Adrenal gland (tissue), 12 donors: ENCODE measurements around the gene ARHGAP26. TPM values are rescaled to one million over a fixed set of nuclear protein-coding genes. Genes with fewer than 3 reads are reported as not detected.

Experiments used
- DNase-seq, 7 donors: peaks; one replicate each; pipeline ENCODE4 v3.0.0-alpha.2; 2019 to 2020
- H3K27ac ChIP-seq, 5 donors: fragments of 200-600 bp; sonication (generic) in 4 of 5; 1 replicate in 3 of 5; 2 replicates in 2 of 5; pipeline versions ENCODE4 v1.5.1 to v1.8.0; 2016 to 2020; ENCODE audit warnings: mild to moderate bottlenecking in 1 of 5
- H3K27me3 ChIP-seq: fragments of 200-600 bp; 2 replicates; pipeline ENCODE4 v1.8.0; 2021
- H3K36me3 ChIP-seq, 2 donors: fragments of 200-600 bp; replicated peaks in 1 of 2; 1 replicate in 1 of 2; 2 replicates in 1 of 2; pipeline versions ENCODE4 v1.5.1 to v1.8.0; 2018 to 2022
- H3K4me1 ChIP-seq, 2 donors: fragments of 200-600 bp; replicated peaks in 1 of 2; 1 replicate in 1 of 2; 2 replicates in 1 of 2; pipeline versions ENCODE4 v1.5.1 to v1.8.0; 2018 to 2021
- H3K4me3 ChIP-seq, 4 donors: fragments of 200-600 bp; sonication (generic) in 3 of 4; one replicate each; pipeline ENCODE4 v1.5.1; 2016 to 2018
- H3K9me3 ChIP-seq, 3 donors: fragments of 200-600 bp; sonication (generic) in 1 of 3; replicated peaks in 1 of 3; 1 replicate in 2 of 3; 2 replicates in 1 of 3; pipeline versions ENCODE4 v1.5.1 to v1.8.0; 2016 to 2021
- POLR2A ChIP-seq, 2 donors: fragments of 450-650 bp; IDR thresholded peaks; one replicate each; pipeline ENCODE4 v1.6.1; 2017; ENCODE audit warnings: antibody characterized with exemption in 2 of 2, mild to moderate bottlenecking in 2 of 2, moderate library complexity in 1 of 2
- WGBS, 4 donors: extraction: QIAGEN DNeasy Blood & Tissue Kit in 2 of 4; methylation state at CpG; one replicate each; pipeline versions ENCODE4 v1.1.5 to v1.1.7; 2013 to 2017; 5-methylcytosine and 5-hydroxymethylcytosine counted together
- intact Hi-C, 2 donors: fragments of 100-400 bp; cut with DNase I; formaldehyde crosslinking; loops; one replicate each; pipeline versions ENCODE4 v1.14.1 to v1.15.0; 2022 to 2023
- polyA plus RNA-seq, 3 donors: library from polyadenylated mRNA; stranded (reverse); fragments of 200-250 nt in 2 of 3; fragments of 350-450 nt in 1 of 3; fragmentation: Illumina TruSeq in 1 of 3; extraction: RNeasy Lipid Tissue Mini Kit (QIAGEN cat#74804) in 1 of 3; gene quantifications; one replicate each; pipeline ENCODE4 v1.2.3, GENCODE V29; 2013 to 2014
- total RNA-seq, 9 donors: library from RNA; depleted of rRNA in 4 of 9; stranded (reverse); fragments of >200 nt in 4 of 9; fragments of 120-200 nt in 1 of 9; fragmentation: NEBNext Ultra II Directional in 1 of 9; extraction: Animal tissue kit (Norgen Biotek cat#: 25700) in 1 of 9; gene quantifications; one replicate each; pipeline versions ENCODE4 v1.1.0 to v1.2.4, GENCODE V29; 2013 to 2023
- TF ChIP-seq, protein P1 (sequence below), 6 experiments: fragments of 450-650 bp in 4 of 6; fragments of 200-600 bp in 2 of 6; sonication (generic) in 1 of 6; IDR thresholded peaks; 1 replicate in 5 of 6; 2 replicates in 1 of 6; pipeline versions ENCODE4 v1.5.1 to v1.8.0; 2016 to 2021; ENCODE audit warnings: antibody characterized with exemption in 6 of 6, mild to moderate bottlenecking in 2 of 6, moderate library complexity in 1 of 6
- donor health status: healthy with polysubstance abuse.
- donor health status: Bipolar disorder and iron deficiency.
- donor health status: DM: yes; HTN: yes; CAD: no.
- donor health status: DM: no; HTN: no; CAD: no.
- donor health status: DM: no; HTN: no; CAD: no.
- donor health status: DM: yes; HTN: yes; CAD: no.

ARHGAP26 gene
- total and polyA plus RNA-seq, 12 donors: 3.0 to 21.7 (median 10.8) TPM

DNA sequence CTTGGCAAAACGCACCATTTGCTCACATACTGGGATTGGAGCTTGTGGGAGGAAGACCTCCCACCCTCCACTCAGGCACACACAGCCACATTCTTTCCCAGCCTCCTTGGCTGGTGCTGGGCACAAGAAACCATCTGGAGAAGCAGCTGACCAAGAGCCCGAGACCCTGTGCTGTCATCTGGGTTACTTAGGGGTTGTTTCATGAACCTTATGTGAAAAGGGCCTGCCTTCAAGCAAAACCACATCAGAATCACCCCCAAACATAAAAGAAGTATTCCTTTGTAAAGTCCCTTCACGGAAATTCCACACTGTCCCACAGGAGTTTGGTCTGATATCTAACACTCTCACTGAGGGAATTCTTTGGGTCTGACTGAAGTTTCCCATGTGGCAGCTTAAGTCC is 461.2 kb downstream of the ARHGAP26 start:
- Histone ChIP-seq H3K9me3 (no peaks in the 10 kb centered on the region), H3K27ac (no peak overlapping the region), H3K36me3 (no peaks in the 10 kb centered on the region), H3K27me3 (no peaks in the 10 kb centered on the region), H3K4me3 (no peak overlapping the region), H3K4me1 (peaks cover 6 to 13% of the 10 kb centered on the region in 2 donors)
- no peak for DNase-seq
- intact Hi-C loops: no loop called here
- WGBS, 4 donors: 60 to 91% (median 79%) methylated on average over 3 of the region's 3 CpGs
- TF ChIP-seq, protein P1, sequence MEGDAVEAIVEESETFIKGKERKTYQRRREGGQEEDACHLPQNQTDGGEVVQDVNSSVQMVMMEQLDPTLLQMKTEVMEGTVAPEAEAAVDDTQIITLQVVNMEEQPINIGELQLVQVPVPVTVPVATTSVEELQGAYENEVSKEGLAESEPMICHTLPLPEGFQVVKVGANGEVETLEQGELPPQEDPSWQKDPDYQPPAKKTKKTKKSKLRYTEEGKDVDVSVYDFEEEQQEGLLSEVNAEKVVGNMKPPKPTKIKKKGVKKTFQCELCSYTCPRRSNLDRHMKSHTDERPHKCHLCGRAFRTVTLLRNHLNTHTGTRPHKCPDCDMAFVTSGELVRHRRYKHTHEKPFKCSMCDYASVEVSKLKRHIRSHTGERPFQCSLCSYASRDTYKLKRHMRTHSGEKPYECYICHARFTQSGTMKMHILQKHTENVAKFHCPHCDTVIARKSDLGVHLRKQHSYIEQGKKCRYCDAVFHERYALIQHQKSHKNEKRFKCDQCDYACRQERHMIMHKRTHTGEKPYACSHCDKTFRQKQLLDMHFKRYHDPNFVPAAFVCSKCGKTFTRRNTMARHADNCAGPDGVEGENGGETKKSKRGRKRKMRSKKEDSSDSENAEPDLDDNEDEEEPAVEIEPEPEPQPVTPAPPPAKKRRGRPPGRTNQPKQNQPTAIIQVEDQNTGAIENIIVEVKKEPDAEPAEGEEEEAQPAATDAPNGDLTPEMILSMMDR (IDR thresholded peaks at IDR 0.05): no peak
- TF ChIP-seq POLR2A (IDR thresholded peaks at IDR 0.05): no peak

DNA sequence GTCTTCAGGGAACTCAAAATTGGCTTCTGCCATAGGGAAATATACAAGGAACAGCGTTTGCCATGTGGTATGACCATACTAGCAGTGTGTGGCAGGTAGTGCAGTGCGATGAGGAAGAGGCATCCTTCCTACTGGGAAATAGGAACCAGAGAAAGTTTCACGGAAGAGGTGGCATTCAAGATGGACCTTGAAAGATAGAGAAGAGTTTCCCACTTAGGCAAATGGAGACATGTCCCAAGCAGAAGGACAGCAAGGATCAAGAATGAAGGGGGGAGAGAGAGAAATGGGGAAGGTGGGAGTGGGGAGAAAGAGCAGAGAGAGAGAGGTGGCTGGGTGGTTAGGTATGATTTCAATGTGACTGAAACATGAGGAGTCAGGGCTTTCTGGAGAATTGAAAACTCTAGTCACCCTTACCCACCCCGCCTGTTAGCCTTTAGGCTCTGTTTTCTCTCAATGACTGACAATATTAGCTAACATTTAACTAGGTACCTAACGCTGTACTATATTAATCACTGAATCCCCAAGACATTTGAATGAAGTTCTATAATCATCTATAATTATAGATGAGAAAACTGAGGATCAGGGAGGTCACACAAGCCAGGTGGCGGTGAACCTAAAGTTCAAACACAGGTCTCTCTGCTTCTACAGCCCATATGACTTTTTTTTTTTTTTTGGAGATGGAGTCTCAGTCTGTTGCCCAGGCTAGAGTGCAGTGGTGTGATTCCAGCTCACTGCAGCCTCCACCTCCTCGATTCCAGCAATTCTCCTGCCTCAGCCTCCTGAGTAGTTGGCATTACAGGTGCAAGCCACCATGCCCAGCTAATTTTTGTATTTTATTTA is 462.0 kb downstream of the ARHGAP26 start:
- 92 to 96% (median 94%) methylated on average over 7 of the region's 7 CpGs for WGBS, 4 donors
- intact Hi-C loops: no loop called here

DNA sequence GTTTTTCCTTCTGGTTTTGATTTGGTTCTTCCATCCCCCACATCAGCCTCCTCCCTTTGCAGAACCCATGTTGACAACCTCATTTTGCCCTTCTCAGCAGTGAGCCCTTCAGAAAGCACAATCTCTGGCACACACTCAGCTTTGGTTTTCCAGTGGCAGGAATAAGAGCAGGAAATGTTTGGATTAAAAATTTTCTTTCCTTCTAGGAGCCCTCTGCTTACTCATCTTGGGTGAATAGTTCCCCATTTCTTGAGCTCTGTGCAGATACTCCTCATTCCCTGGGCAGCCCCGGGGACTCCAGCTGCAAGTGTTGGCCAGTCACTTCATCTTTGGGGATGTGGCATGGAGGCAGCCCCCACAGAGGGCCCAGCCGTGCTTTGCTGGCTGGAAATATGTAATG is 462.9 kb downstream of the ARHGAP26 start:
- TF ChIP-seq, protein P1 (IDR thresholded peaks at IDR 0.05): no peak
- TF ChIP-seq POLR2A (IDR thresholded peaks at IDR 0.05): no peak
- peaks cover 6 to 13% of the 10 kb centered on the region in 2 donors for H3K4me1 ChIP-seq
- no peaks in the 10 kb centered on the region for H3K27me3 ChIP-seq
- H3K9me3 ChIP-seq: no peaks in the 10 kb centered on the region
- WGBS, 4 donors: 59 to 72% (median 66%) methylated on average over 2 of the region's 2 CpGs
- H3K36me3 ChIP-seq: no peaks in the 10 kb centered on the region
- no peak overlapping the region for H3K4me3 ChIP-seq
- no peak for DNase-seq
- no peak overlapping the region for H3K27ac ChIP-seq
- intact Hi-C loops: no loop called here

More for the DNA sequence above, 462.0 kb downstream of the ARHGAP26 start:
- no peak for TF ChIP-seq POLR2A (IDR thresholded peaks at IDR 0.05)
- TF ChIP-seq, protein P1 (IDR thresholded peaks at IDR 0.05): no peak
- H3K27me3 ChIP-seq: no peaks in the 10 kb centered on the region
- DNase-seq: no peak
- no peak overlapping the region for H3K4me3 ChIP-seq
- H3K36me3 ChIP-seq: no peaks in the 10 kb centered on the region
- H3K4me1 ChIP-seq: peaks cover 6 to 13% of the 10 kb centered on the region in 2 donors
- H3K9me3 ChIP-seq: no peaks in the 10 kb centered on the region
- no peak overlapping the region for H3K27ac ChIP-seq

DNA sequence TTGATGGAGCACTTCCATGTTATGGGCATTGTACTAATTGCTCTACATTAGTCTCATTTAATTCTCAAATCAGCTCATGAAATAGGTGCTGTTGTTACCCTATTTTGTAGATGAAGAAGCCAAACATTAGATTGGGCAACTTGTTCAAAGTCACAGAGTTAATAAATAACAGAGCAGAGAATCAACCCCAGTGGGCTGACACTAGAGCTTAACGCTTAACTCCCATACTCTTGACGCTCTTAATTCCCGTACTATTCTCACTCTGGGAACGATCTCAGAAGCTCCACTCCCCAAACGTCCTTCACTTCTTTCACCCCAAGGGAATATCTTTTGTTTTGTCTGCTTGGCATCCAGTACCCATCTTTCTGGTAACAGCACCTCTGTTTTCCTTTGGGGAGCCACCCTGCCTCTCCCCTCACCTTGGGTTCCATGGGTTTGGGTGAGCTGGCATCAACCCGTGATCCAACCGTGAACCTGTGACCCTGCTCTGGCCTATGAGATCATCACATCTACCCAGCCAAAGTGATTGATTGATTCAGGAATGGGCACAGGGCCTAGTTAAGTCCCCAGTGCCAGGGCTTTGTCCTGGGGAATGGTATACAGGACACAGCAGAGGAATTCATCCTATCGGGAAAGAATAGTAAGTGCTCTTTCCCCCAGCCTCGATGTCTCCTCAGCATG is 464.1 kb downstream of the ARHGAP26 start:
- Histone ChIP-seq H3K36me3 (no peaks in the 10 kb centered on the region), H3K27me3 (no peaks in the 10 kb centered on the region), H3K27ac (no peak overlapping the region), H3K4me1 (peaks cover 4 to 11% of the 10 kb centered on the region in 2 donors), H3K9me3 (no peaks in the 10 kb centered on the region), H3K4me3 (no peak overlapping the region)
- 70 to 83% (median 75%) methylated on average over 9 of the region's 9 CpGs for WGBS, 4 donors
- TF ChIP-seq POLR2A (IDR thresholded peaks at IDR 0.05): no peak
- TF ChIP-seq, protein P1 (IDR thresholded peaks at IDR 0.05): no peak
- intact Hi-C loops: no loop called here
- DNase-seq: peak in 1 of 7 donors; percentile 24
